ENCODE data around the gene GGN.

- TF ChIP-seq CTCF (IDR thresholded peaks at IDR 0.05 in 2 of 3, conservative IDR thresholded peaks at IDR 0.05 in 1 of 3; ENCODE audit: borderline replicate concordance in 1 of 3, insufficient read depth in 1 of 3, low read depth in 2 of 3, low read length in 2 of 3) (no peak), ZNF274 (IDR thresholded peaks at IDR 0.05; ENCODE audit: low read depth, low read length) (no peak), EZH2 (IDR thresholded peaks at IDR 0.05) (no peak), MAX (IDR thresholded peaks at IDR 0.05) (peak; percentile 54; the same call in 1 of the 2 replicates), SP1 (IDR thresholded peaks at IDR 0.05; ENCODE audit: low read depth) (peak; percentile 27; the same call in 1 of the 2 replicates), POLR2A (IDR thresholded peaks at IDR 0.05; ENCODE audit: borderline replicate concordance, extremely low read depth, insufficient read depth, insufficient read length) (no peak)
Measured at GRCh38 chr19:38335949-38336637, 51.7 kb downstream of the GGN start.

All from HCT116 (cell line).